GM18867 (cell line): Measurements from ENCODE around the gene PKD2L2.
"Not testable (repeated sequence)": the region's sequence is repeated elsewhere in the genome, so short reads cannot be mapped to it uniquely, and the experiment has no call there.

ENCODE experiments used
- ATAC-seq: cut with Tn5 transposase; IDR thresholded peaks from one replicate; pipeline ENCODE4 v1.9.1; 2021; ENCODE audit warnings: mild to moderate bottlenecking, moderate library complexity; ENCODE audit not compliant: unreplicated experiment

PKD2L2 gene

GRCh38 chr5:137945825-137946224 lies 56.6 kb downstream of the PKD2L2 start:
- no peak for ATAC-seq

GRCh38 chr5:137954131-137954879 lies 65.0 kb downstream of the PKD2L2 start:
- ATAC-seq: no peak

GRCh38 chr5:137957948-137958347 lies 68.7 kb downstream of the PKD2L2 start:
- no peak for ATAC-seq

GRCh38 chr5:137959488-137959887 lies 70.2 kb downstream of the PKD2L2 start:
- ATAC-seq: no peak

GRCh38 chr5:137960141-137960540 lies 70.9 kb downstream of the PKD2L2 start:
- ATAC-seq: no peak

- ATAC-seq: no peak
Measured at GRCh38 chr5:137960819-137961218, 71.6 kb downstream of the PKD2L2 start.

GRCh38 chr5:137970384-137970783 lies 81.1 kb downstream of the PKD2L2 start:
- not testable (repeated sequence) for ATAC-seq

- ATAC-seq: no peak
Measured at GRCh38 chr5:137975208-137975607, 86.0 kb downstream of the PKD2L2 start.

- ATAC-seq: no peak
Measured at GRCh38 chr5:137989419-137989818, 100.2 kb downstream of the PKD2L2 start.
